ENCODE results near the gene ZNF507.

ZNF507 gene

DNA sequence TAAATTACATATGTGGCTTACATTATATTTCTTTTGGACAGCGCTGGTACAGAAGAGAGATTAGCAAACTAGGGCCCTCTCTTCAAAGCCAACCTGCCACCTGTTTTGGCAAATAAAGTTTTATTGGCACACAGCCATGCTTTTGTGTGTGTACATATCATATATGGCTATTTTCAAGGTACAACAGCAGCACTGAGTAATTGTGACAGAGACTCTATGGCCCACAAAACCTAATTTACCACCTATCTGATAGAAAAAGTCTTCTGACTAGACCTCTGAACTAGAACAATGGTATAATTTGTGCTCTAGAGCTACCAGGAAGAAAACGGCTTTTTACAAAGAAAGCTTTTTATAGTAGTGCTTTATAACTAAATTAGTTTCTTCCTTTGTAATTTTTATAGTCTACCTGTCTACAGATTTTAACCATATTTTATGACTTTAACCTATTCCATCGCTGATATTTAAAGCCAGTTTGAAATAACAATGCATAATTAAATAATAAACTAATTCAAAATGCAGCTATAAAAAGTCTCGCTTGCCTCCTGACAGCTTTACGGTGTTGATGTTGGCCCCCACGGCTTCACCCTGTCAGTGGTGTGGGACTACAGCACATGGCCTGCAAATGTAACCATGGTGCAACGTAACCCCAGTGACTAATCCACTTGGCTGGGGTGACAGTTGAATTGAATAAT is 42.4 kb downstream of the ZNF507 start:
- 100% methylated on average over 1 of the region's 7 CpGs for WGBS (ENCODE audit: extremely low coverage, insufficient coverage, low lambda C conversion rate)
- H3K27ac ChIP-seq (ENCODE audit: low read depth, low read length) = no peak overlapping the region

GRCh38 chr19:32388393-32388855 is 43.0 kb downstream of the ZNF507 start:
- no peaks in the 10 kb centered on the region for H3K4me1 ChIP-seq (ENCODE audit: control insufficient read depth, low read depth, low read length)
- no CpG with 5 or more reads among the region's 3 CpGs for WGBS (ENCODE audit: extremely low coverage, insufficient coverage, low lambda C conversion rate)
- no peak overlapping the region for H3K23ac ChIP-seq (ENCODE audit: low read length)
- H3K36me3 ChIP-seq (ENCODE audit: control insufficient read depth, insufficient read depth, low read length) = no peaks in the 10 kb centered on the region
- H2BK120ac ChIP-seq (ENCODE audit: low read depth, low read length) = no peak overlapping the region
- H3K27ac ChIP-seq (ENCODE audit: low read depth, low read length) = no peak overlapping the region
- H3K79me1 ChIP-seq (ENCODE audit: low read length) = no peaks in the 10 kb centered on the region
- H3K9ac ChIP-seq (ENCODE audit: low read length) = no peak overlapping the region
- H2AK5ac ChIP-seq (ENCODE audit: low read length) = no peak overlapping the region
- no peak overlapping the region for H3K4me2 ChIP-seq (ENCODE audit: low read length)
- H2BK15ac ChIP-seq (replicated peaks; ENCODE audit: low read depth) = no peak overlapping the region
- no peak for DNase-seq
- no peak overlapping the region for H4K5ac ChIP-seq (ENCODE audit: low read length)
- H2BK5ac ChIP-seq (ENCODE audit: low read length) = no peak overlapping the region
- no peak overlapping the region for H4K8ac ChIP-seq (ENCODE audit: low read depth, low read length)
- no peaks in the 10 kb centered on the region for H3K79me2 ChIP-seq (ENCODE audit: control insufficient read depth, insufficient read depth, low read length)
- no peak overlapping the region for H3K56ac ChIP-seq (ENCODE audit: low read length)
- no peak overlapping the region for H3K18ac ChIP-seq (ENCODE audit: low read length)
- no peak overlapping the region for H3K4me3 ChIP-seq (ENCODE audit: low read length)
- no peaks in the 10 kb centered on the region for H3K27me3 ChIP-seq (ENCODE audit: insufficient read depth, low read length, poor library complexity)
- H3K4ac ChIP-seq (ENCODE audit: low read depth, low read length) = no peak overlapping the region

More for the DNA sequence above, 42.4 kb downstream of the ZNF507 start:
- H2AK5ac ChIP-seq (ENCODE audit: low read length) = no peak overlapping the region
- H3K36me3 ChIP-seq (ENCODE audit: control insufficient read depth, insufficient read depth, low read length) = no peaks in the 10 kb centered on the region
- no peak overlapping the region for H3K23ac ChIP-seq (ENCODE audit: low read length)
- H3K79me1 ChIP-seq (ENCODE audit: low read length) = no peaks in the 10 kb centered on the region
- H3K4ac ChIP-seq (ENCODE audit: low read depth, low read length) = no peak overlapping the region
- no peak overlapping the region for H2BK15ac ChIP-seq (replicated peaks; ENCODE audit: low read depth)
- no peak overlapping the region for H3K4me3 ChIP-seq (ENCODE audit: low read length)
- no peak overlapping the region for H2BK120ac ChIP-seq (ENCODE audit: low read depth, low read length)
- H3K79me2 ChIP-seq (ENCODE audit: control insufficient read depth, insufficient read depth, low read length) = no peaks in the 10 kb centered on the region
- H3K27me3 ChIP-seq (ENCODE audit: insufficient read depth, low read length, poor library complexity) = no peaks in the 10 kb centered on the region
- H3K4me2 ChIP-seq (ENCODE audit: low read length) = no peak overlapping the region
- no peak overlapping the region for H3K9ac ChIP-seq (ENCODE audit: low read length)
- no peak for DNase-seq
- no peaks in the 10 kb centered on the region for H3K4me1 ChIP-seq (ENCODE audit: control insufficient read depth, low read depth, low read length)
- no peak overlapping the region for H2BK5ac ChIP-seq (ENCODE audit: low read length)
- H3K18ac ChIP-seq (ENCODE audit: low read length) = no peak overlapping the region
- no peak overlapping the region for H4K5ac ChIP-seq (ENCODE audit: low read length)
- no peak overlapping the region for H3K56ac ChIP-seq (ENCODE audit: low read length)
- H4K8ac ChIP-seq (ENCODE audit: low read depth, low read length) = no peak overlapping the region

GRCh38 chr19:32392901-32393300 is 47.5 kb downstream of the ZNF507 start:
- Histone ChIP-seq H3K18ac (ENCODE audit: low read length) (no peak overlapping the region), H3K9ac (ENCODE audit: low read length) (no peak overlapping the region), H2BK120ac (ENCODE audit: low read depth, low read length) (no peak overlapping the region), H3K27ac (ENCODE audit: low read depth, low read length) (no peak overlapping the region), H3K23ac (ENCODE audit: low read length) (no peak overlapping the region), H3K4me1 (ENCODE audit: control insufficient read depth, low read depth, low read length) (no peaks in the 10 kb centered on the region), H2BK5ac (ENCODE audit: low read length) (no peak overlapping the region), H3K36me3 (ENCODE audit: control insufficient read depth, insufficient read depth, low read length) (no peaks in the 10 kb centered on the region), H3K27me3 (ENCODE audit: insufficient read depth, low read length, poor library complexity) (no peaks in the 10 kb centered on the region), H2BK15ac (replicated peaks; ENCODE audit: low read depth) (no peak overlapping the region), H2AK5ac (ENCODE audit: low read length) (no peak overlapping the region), H3K56ac (ENCODE audit: low read length) (no peak overlapping the region), H4K8ac (ENCODE audit: low read depth, low read length) (no peak overlapping the region), H3K4me3 (ENCODE audit: low read length) (no peak overlapping the region), H3K4me2 (ENCODE audit: low read length) (no peak overlapping the region), H3K79me2 (ENCODE audit: control insufficient read depth, insufficient read depth, low read length) (no peaks in the 10 kb centered on the region), H3K4ac (ENCODE audit: low read depth, low read length) (no peak overlapping the region), H3K79me1 (ENCODE audit: low read length) (no peaks in the 10 kb centered on the region), H4K5ac (ENCODE audit: low read length) (no peak overlapping the region)
- no CpG with 5 or more reads among the region's 3 CpGs for WGBS (ENCODE audit: extremely low coverage, insufficient coverage, low lambda C conversion rate)
- no peak for DNase-seq

GRCh38 chr19:32396046-32396652 is 50.7 kb downstream of the ZNF507 start:
- no peak overlapping the region for H3K23ac ChIP-seq (ENCODE audit: low read length)
- no peaks in the 10 kb centered on the region for H3K79me2 ChIP-seq (ENCODE audit: control insufficient read depth, insufficient read depth, low read length)
- no peak overlapping the region for H3K18ac ChIP-seq (ENCODE audit: low read length)
- H3K27ac ChIP-seq (ENCODE audit: low read depth, low read length) = no peak overlapping the region
- H3K4ac ChIP-seq (ENCODE audit: low read depth, low read length) = no peak overlapping the region
- H4K5ac ChIP-seq (ENCODE audit: low read length) = no peak overlapping the region
- H3K27me3 ChIP-seq (ENCODE audit: insufficient read depth, low read length, poor library complexity) = no peaks in the 10 kb centered on the region
- H4K8ac ChIP-seq (ENCODE audit: low read depth, low read length) = no peak overlapping the region
- WGBS (ENCODE audit: extremely low coverage, insufficient coverage, low lambda C conversion rate) = no CpG with 5 or more reads among the region's 6 CpGs
- H3K36me3 ChIP-seq (ENCODE audit: control insufficient read depth, insufficient read depth, low read length) = no peaks in the 10 kb centered on the region
- DNase-seq = no peak
- no peak overlapping the region for H2BK5ac ChIP-seq (ENCODE audit: low read length)
- H2BK15ac ChIP-seq (replicated peaks; ENCODE audit: low read depth) = no peak overlapping the region
- H3K56ac ChIP-seq (ENCODE audit: low read length) = no peak overlapping the region
- H3K79me1 ChIP-seq (ENCODE audit: low read length) = no peaks in the 10 kb centered on the region
- no peak overlapping the region for H2AK5ac ChIP-seq (ENCODE audit: low read length)
- H3K9ac ChIP-seq (ENCODE audit: low read length) = no peak overlapping the region
- no peak overlapping the region for H3K4me2 ChIP-seq (ENCODE audit: low read length)
- H2BK120ac ChIP-seq (ENCODE audit: low read depth, low read length) = no peak overlapping the region
- no peaks in the 10 kb centered on the region for H3K4me1 ChIP-seq (ENCODE audit: control insufficient read depth, low read depth, low read length)
- H3K4me3 ChIP-seq (ENCODE audit: low read length) = no peak overlapping the region

- Histone ChIP-seq H3K4ac (ENCODE audit: low read depth, low read length) (no peak overlapping the region), H3K23ac (ENCODE audit: low read length) (no peak overlapping the region), H3K27me3 (ENCODE audit: insufficient read depth, low read length, poor library complexity) (no peaks in the 10 kb centered on the region), H3K36me3 (ENCODE audit: control insufficient read depth, insufficient read depth, low read length) (no peaks in the 10 kb centered on the region), H3K9ac (ENCODE audit: low read length) (no peak overlapping the region), H4K5ac (ENCODE audit: low read length) (no peak overlapping the region), H3K79me1 (ENCODE audit: low read length) (no peaks in the 10 kb centered on the region), H3K18ac (ENCODE audit: low read length) (no peak overlapping the region), H3K56ac (ENCODE audit: low read length) (no peak overlapping the region), H3K4me1 (ENCODE audit: control insufficient read depth, low read depth, low read length) (no peaks in the 10 kb centered on the region), H3K4me2 (ENCODE audit: low read length) (no peak overlapping the region), H2BK120ac (ENCODE audit: low read depth, low read length) (no peak overlapping the region), H2BK5ac (ENCODE audit: low read length) (no peak overlapping the region), H2AK5ac (ENCODE audit: low read length) (no peak overlapping the region), H3K79me2 (ENCODE audit: control insufficient read depth, insufficient read depth, low read length) (no peaks in the 10 kb centered on the region), H4K8ac (ENCODE audit: low read depth, low read length) (no peak overlapping the region), H2BK15ac (replicated peaks; ENCODE audit: low read depth) (no peak overlapping the region), H3K4me3 (ENCODE audit: low read length) (no peak overlapping the region), H3K27ac (ENCODE audit: low read depth, low read length) (no peak overlapping the region)
- peak; percentile 2 for DNase-seq
- WGBS (ENCODE audit: extremely low coverage, insufficient coverage, low lambda C conversion rate) = no CpG with 5 or more reads among the region's 5 CpGs
These were observed 52.3 kb downstream of the ZNF507 start for GRCh38 chr19:32397671-32398101.
